PC-3 (cell line): ENCODE data around the gene PCYT2. TPM values are rescaled to one million over a fixed set of nuclear protein-coding genes. Genes with fewer than 3 reads are reported as not detected.

Source experiments
- ATAC-seq: fragments of 200-7000 bp; cut with Tn5 transposase; 2 replicates; pipeline ENCODE4 v1.9.1; 2020; ENCODE audit warnings: mild to moderate bottlenecking, moderate library complexity
- BruUV-seq: library from RNA; stranded (reverse); fragments of 400-500 nt; replicated peaks from 2 replicates; lab custom pipeline; 2021; lab: Mats Ljungman, UMichigan
- CTCF ChIA-PET: fragments of 300-600 bp; sonication (Branson Sonifier 250); formaldehyde crosslinking; loops from one replicate; lab custom pipeline; 2022; ENCODE audit warnings: antibody characterized with exemption; lab: Charles Lee
- POLR2A ChIA-PET: fragments of 300-600 bp; sonication (Branson Sonifier 250); formaldehyde crosslinking; loops from one replicate; lab custom pipeline; 2022; ENCODE audit warnings: antibody characterized with exemption; ENCODE audit not compliant: unreplicated experiment; lab: Charles Lee
- DNase-seq: peaks from one replicate; pipeline ENCODE4 v3.0.0-alpha.2; 2015
- H2AFZ ChIP-seq: fragments of 300-600 bp; sonication (generic); 2 replicates; pipeline ENCODE4 v1.6.0; 2016; ENCODE audit warnings: antibody characterized with exemption, low read length
- H3F3A ChIP-seq: fragments of 300-600 bp; sonication (generic); one replicate; pipeline ENCODE4 v1.6.0; 2017; ENCODE audit warnings: antibody characterized with exemption, low read length, control low read depth, mild to moderate bottlenecking; ENCODE audit not compliant: unreplicated experiment
- H3K27ac ChIP-seq: fragments of 300-600 bp; sonication (generic); 2 replicates; pipeline ENCODE4 v1.5.1; 2016; ENCODE audit warnings: mild to moderate bottlenecking, low read length
- H3K27me3 ChIP-seq: fragments of 300-600 bp; sonication (generic); 2 replicates; pipeline ENCODE4 v1.6.1; 2016; ENCODE audit warnings: low read length, mixed read lengths
- H3K36me3 ChIP-seq: fragments of 300-600 bp; sonication (generic); 2 replicates; pipeline ENCODE4 v1.6.1; 2016; ENCODE audit warnings: low read depth, mixed run types, low read length, mixed read lengths
- H3K4me1 ChIP-seq: fragments of 300-600 bp; sonication (generic); 2 replicates; pipeline ENCODE4 v1.5.1; 2016; ENCODE audit warnings: low read length; ENCODE audit not compliant: insufficient read depth
- H3K4me2 ChIP-seq: fragments of 300-600 bp; sonication (generic); 2 replicates; pipeline ENCODE4 v1.6.0; 2016; ENCODE audit warnings: low read length
- H3K4me3 ChIP-seq: fragments of 300-600 bp; sonication (generic); 2 replicates; pipeline ENCODE4 v1.5.1; 2016; ENCODE audit warnings: mild to moderate bottlenecking, low read length, mixed read lengths
- H3K79me2 ChIP-seq: fragments of 300-600 bp; sonication (generic); 2 replicates; pipeline ENCODE4 v1.6.1; 2017; ENCODE audit warnings: low read length, mixed read lengths
- H3K9ac ChIP-seq: fragments of 300-600 bp; sonication (generic); 2 replicates; pipeline ENCODE4 v1.6.0; 2016; ENCODE audit warnings: mild to moderate bottlenecking, low read length
- H3K9me2 ChIP-seq: fragments of 300-600 bp; sonication (generic); replicated peaks from 2 replicates; pipeline ENCODE4 v1.6.1; 2016; ENCODE audit warnings: mixed run types, low read length, mixed read lengths
- H3K9me3 ChIP-seq: fragments of 300-600 bp; sonication (generic); 2 replicates; pipeline ENCODE4 v1.6.1; 2016; ENCODE audit warnings: low read length, mixed read lengths
- H4K20me1 ChIP-seq: fragments of 300-600 bp; sonication (generic); 2 replicates; pipeline ENCODE4 v1.6.1; 2016; ENCODE audit warnings: low read length, mixed read lengths
- EZH2 ChIP-seq: fragments of 300-600 bp; sonication (generic); IDR thresholded peaks from one replicate; pipeline ENCODE4 v1.6.1; 2017; ENCODE audit warnings: antibody characterized with exemption, mild to moderate bottlenecking, low read length; ENCODE audit not compliant: unreplicated experiment
- EZH2phosphoT487 ChIP-seq: fragments of 300-600 bp; sonication (generic); IDR thresholded peaks from 2 replicates; pipeline ENCODE4 v1.6.1; 2018; ENCODE audit warnings: mild to moderate bottlenecking, antibody characterized with exemption, low read length, borderline replicate concordance
- intact Hi-C: fragments of 100-400 bp; cut with micrococcal nuclease; formaldehyde crosslinking; loops from 2 replicates; pipeline ENCODE4 v1.9.0; 2023
- total RNA-seq: library from RNA; depleted of rRNA; stranded (reverse); fragments of >200 nt; gene quantifications from 2 replicates; pipeline ENCODE4 v1.2.3, GENCODE V29; 2014
- TF ChIP-seq, protein P1 (sequence below): fragments of 300-600 bp; sonication (generic); conservative IDR thresholded peaks from 2 replicates; pipeline ENCODE4 v1.5.1; 2017; ENCODE audit warnings: antibody characterized with exemption, low read depth, mild to moderate bottlenecking, low read length

PCYT2 gene
- total RNA-seq, 1 experiment from 2014 or later = 33.3 TPM

DNA sequence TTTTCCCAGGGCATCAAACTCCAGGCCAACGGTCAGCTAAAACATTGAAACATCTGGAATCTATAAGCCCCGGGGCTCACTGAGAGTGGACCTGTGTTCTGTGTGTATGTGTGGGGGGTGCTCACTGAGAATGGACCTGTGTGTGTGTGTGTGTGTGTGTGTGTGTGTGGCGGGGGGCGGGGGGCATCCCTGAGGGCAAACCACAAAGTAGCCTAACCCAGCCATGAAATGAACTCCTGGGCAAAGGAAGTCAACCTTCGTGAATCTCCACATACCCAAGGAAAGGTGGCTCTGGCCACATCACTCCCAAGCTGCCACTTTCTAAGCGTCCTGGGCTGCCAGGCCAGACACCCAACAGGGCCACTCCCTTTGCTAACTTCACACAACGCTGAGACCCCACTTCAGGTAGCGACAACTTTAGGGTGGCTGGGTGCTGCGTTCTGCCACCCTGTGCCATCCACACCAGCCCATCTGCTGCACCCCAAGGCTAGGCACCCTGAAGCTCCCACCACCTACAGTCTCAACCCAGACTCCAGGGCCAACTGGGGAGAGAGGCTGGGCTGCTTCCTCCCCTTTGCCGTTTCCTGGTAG is 14.8 kb upstream of the PCYT2 start:
- Histone ChIP-seq H2AFZ (no peak overlapping the region), H3K4me2 (peak overlapping the region; percentile 87), H3K4me3 (peak overlapping the region; percentile 75), H3F3A (no peaks in the 10 kb centered on the region), H3K36me3 (peaks cover 7% of the 10 kb centered on the region; the same call in 1 of the 2 replicates), H3K27ac (peak overlapping the region; percentile 80), H3K9ac (peak overlapping the region; percentile 80), H3K27me3 (no peaks in the 10 kb centered on the region), H3K9me3 (no peaks in the 10 kb centered on the region), H4K20me1 (no peaks in the 10 kb centered on the region), H3K9me2 (no peaks in the 10 kb centered on the region), H3K79me2 (peaks cover 73% of the 10 kb centered on the region), H3K4me1 (peaks cover 41% of the 10 kb centered on the region)
- TSS peak; percentile 20 for BruUV-seq
- intact Hi-C loops = loop anchor here (5.0 kb wide), 1 partner anchor 54 kb away; the partner anchor contains the start of gene ARHGDIA
- no peak for ATAC-seq
- ChIA-PET POLR2A (interaction anchor here (0.6 kb wide), 1 partner anchor 112 kb away, joined by 3 read pairs; the partner anchor contains the start of gene DCXR), CTCF (interaction anchor here (1.1 kb wide), 1 partner anchor 105 kb away, joined by 3 read pairs; no protein-coding TSS in a partner anchor)
- DNase-seq = no peak
- TF ChIP-seq EZH2 (no peak), EZH2phosphoT487 (no peak)
- TF ChIP-seq, protein P1, sequence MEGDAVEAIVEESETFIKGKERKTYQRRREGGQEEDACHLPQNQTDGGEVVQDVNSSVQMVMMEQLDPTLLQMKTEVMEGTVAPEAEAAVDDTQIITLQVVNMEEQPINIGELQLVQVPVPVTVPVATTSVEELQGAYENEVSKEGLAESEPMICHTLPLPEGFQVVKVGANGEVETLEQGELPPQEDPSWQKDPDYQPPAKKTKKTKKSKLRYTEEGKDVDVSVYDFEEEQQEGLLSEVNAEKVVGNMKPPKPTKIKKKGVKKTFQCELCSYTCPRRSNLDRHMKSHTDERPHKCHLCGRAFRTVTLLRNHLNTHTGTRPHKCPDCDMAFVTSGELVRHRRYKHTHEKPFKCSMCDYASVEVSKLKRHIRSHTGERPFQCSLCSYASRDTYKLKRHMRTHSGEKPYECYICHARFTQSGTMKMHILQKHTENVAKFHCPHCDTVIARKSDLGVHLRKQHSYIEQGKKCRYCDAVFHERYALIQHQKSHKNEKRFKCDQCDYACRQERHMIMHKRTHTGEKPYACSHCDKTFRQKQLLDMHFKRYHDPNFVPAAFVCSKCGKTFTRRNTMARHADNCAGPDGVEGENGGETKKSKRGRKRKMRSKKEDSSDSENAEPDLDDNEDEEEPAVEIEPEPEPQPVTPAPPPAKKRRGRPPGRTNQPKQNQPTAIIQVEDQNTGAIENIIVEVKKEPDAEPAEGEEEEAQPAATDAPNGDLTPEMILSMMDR = no peak

DNA sequence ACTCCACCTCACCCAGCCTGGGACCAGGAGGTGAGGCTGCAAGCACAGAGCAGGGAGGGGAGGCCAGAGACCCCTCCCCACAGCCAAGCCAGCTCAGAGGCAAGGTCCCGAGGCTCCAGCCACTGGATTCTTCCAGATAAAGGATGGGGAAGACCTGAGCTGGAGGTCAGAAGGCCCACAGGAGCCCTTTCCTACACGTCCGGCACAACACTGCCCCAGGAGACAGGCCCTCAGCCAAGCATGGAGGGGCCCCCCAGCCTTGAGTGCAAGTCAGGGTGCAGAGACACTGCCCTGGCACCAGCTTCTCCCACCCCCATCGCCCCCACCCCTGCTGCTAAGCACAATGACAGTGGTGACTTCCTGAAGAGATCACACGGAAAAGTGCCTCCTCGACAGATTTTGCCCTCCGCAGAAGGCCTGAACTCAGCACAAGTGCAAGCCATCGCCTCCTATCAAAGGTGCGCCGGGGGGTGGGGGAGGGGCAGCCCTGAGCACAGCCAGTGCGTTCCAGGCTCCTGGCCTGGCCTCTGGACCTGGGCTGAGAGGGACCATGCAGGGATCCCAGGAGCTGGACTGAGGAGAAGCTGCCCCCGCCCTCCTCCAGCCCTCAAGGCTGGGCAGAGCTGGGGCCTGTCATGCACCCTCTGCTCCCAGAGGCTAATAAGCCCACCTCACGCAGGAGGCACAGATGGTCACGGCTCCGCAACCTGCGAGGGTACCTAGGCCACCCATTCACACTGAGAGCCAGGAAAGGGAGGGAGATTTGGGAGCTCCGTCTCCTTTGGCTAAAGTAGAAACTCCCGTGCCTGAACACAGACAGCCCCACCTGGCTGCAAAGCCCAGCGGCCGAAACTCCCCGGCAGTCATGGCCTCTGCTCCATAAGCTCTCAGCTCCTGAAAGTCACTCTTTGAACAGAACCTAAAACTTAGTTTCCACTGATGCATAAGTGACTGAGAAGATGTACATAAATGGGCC is 13.6 kb upstream of the PCYT2 start:
- BruUV-seq = no TSS peak
- Histone ChIP-seq H3K9ac (no peak overlapping the region), H3F3A (no peaks in the 10 kb centered on the region), H3K4me2 (peak overlapping the region; percentile 95), H3K36me3 (peaks cover 7% of the 10 kb centered on the region; the same call in 1 of the 2 replicates), H3K4me1 (peaks cover 41% of the 10 kb centered on the region), H3K79me2 (peaks cover 84% of the 10 kb centered on the region), H3K4me3 (no peak overlapping the region), H3K9me2 (no peaks in the 10 kb centered on the region), H3K27me3 (no peaks in the 10 kb centered on the region), H2AFZ (no peak overlapping the region), H3K9me3 (no peaks in the 10 kb centered on the region), H3K27ac (peak overlapping the region; percentile 93; the same call in 1 of the 2 replicates), H4K20me1 (no peaks in the 10 kb centered on the region)
- intact Hi-C loops = loop anchor here (5.0 kb wide), 1 partner anchor 53 kb away; the partner anchor contains the start of gene ARHGDIA
- ATAC-seq (no peak), DNase-seq (no peak)
- ChIA-PET POLR2A (no interaction called here), CTCF (interaction anchor here (1.1 kb wide), 1 partner anchor 12 kb away, joined by 3 read pairs; no protein-coding TSS in a partner anchor)
- TF ChIP-seq EZH2 = no peak
- TF ChIP-seq, protein P1 = no peak
- TF ChIP-seq EZH2phosphoT487 = no peak
